IPS-11a (cell line): ENCODE results near the gene MFAP4.

Experiments used
- H3K4me3 ChIP-seq: one replicate; pipeline ENCODE4 v1.5.1; 2013; ENCODE audit warnings: low read depth, low read length, control low read depth

The MFAP4 gene

GRCh38 chr17:19410091-19410490, 23.1 kb upstream of the MFAP4 start:
- no peak overlapping the region for H3K4me3 ChIP-seq

GRCh38 chr17:19409509-19409908, 22.5 kb upstream of the MFAP4 start:
- no peak overlapping the region for H3K4me3 ChIP-seq

- H3K4me3 ChIP-seq: no peak overlapping the region
Observed at GRCh38 chr17:19409066-19409465, 22.1 kb upstream of the MFAP4 start.

GRCh38 chr17:19408346-19408710, 21.3 kb upstream of the MFAP4 start:
- H3K4me3 ChIP-seq: no peak overlapping the region

- no peak overlapping the region for H3K4me3 ChIP-seq
Observed at GRCh38 chr17:19407601-19408345, 20.8 kb upstream of the MFAP4 start.

GRCh38 chr17:19405114-19405513, 18.1 kb upstream of the MFAP4 start:
- H3K4me3 ChIP-seq: no peak overlapping the region

GRCh38 chr17:19404264-19404663, 17.3 kb upstream of the MFAP4 start:
- no peak overlapping the region for H3K4me3 ChIP-seq

GRCh38 chr17:19403021-19403420, 16.0 kb upstream of the MFAP4 start:
- H3K4me3 ChIP-seq: no peak overlapping the region

GRCh38 chr17:19402171-19402570, 15.2 kb upstream of the MFAP4 start:
- no peak overlapping the region for H3K4me3 ChIP-seq

- H3K4me3 ChIP-seq: no peak overlapping the region
Observed at GRCh38 chr17:19401321-19402010, 14.5 kb upstream of the MFAP4 start.

- no peak overlapping the region for H3K4me3 ChIP-seq
Observed at GRCh38 chr17:19399750-19400450, 12.9 kb upstream of the MFAP4 start.

GRCh38 chr17:19398301-19399181, 11.6 kb upstream of the MFAP4 start:
- H3K4me3 ChIP-seq: no peak overlapping the region

GRCh38 chr17:19397556-19398041, 10.6 kb upstream of the MFAP4 start:
- H3K4me3 ChIP-seq: no peak overlapping the region

GRCh38 chr17:19392303-19392702, 5.3 kb upstream of the MFAP4 start:
- H3K4me3 ChIP-seq: no peak overlapping the region

- H3K4me3 ChIP-seq: no peak overlapping the region
Observed at GRCh38 chr17:19391432-19391831, 4.4 kb upstream of the MFAP4 start.

- H3K4me3 ChIP-seq: no peak overlapping the region
Observed at GRCh38 chr17:19390951-19391350, 4.0 kb upstream of the MFAP4 start.

GRCh38 chr17:19388791-19389785, 2.1 kb upstream of the MFAP4 start:
- no peak overlapping the region for H3K4me3 ChIP-seq

- no peak overlapping the region for H3K4me3 ChIP-seq
Observed at GRCh38 chr17:19387921-19388521, 1.0 kb upstream of the MFAP4 start.
